OCI-LY3 (cell line): ENCODE data around the gene SIN3A.

Experiments
- CTCF ChIP-seq: fragments of 200-600, 300-600 bp; sonication (generic); IDR thresholded peaks from 2 replicates; pipeline ENCODE4 v1.5.1; 2014; ENCODE audit warnings: antibody characterized with exemption, low read length, low read depth
- EZH2phosphoT487 ChIP-seq: fragments of 200-600 bp; shearing (Covaris generic); IDR thresholded peaks from 2 replicates; pipeline ENCODE4 v1.6.1; 2018; ENCODE audit warnings: antibody characterized with exemption, mixed run types, low read depth

GRCh38 chr15:75360856-75361255, 90.6 kb downstream of the SIN3A start:
- TF ChIP-seq CTCF (no peak), EZH2phosphoT487 (no peak)
